WERI-Rb-1 (cell line): Measurements from ENCODE around the gene PDE2A.

Experiments used
- DNase-seq: peaks from one replicate; pipeline ENCODE4 v3.0.0-alpha.2; 2020
- H3K27ac ChIP-seq: fragments of 250-450 bp; sonication (Bioruptor Pico); 2 replicates; pipeline ENCODE4 v1.5.1; 2020; ENCODE audit warnings: mild to moderate bottlenecking, moderate library complexity
- H3K27me3 ChIP-seq: fragments of 250-450 bp; sonication (Bioruptor Pico); 2 replicates; pipeline ENCODE4 v1.5.1; 2021; ENCODE audit warnings: mild to moderate bottlenecking, low read depth, moderate library complexity; ENCODE audit not compliant: insufficient read depth, severe bottlenecking
- H3K36me3 ChIP-seq: fragments of 250-450 bp; sonication (Bioruptor Pico); 2 replicates; pipeline ENCODE4 v1.5.1; 2020; ENCODE audit warnings: mild to moderate bottlenecking, moderate library complexity
- H3K4me3 ChIP-seq: 2 replicates; pipeline ENCODE4 v1.5.1; 2011; ENCODE audit warnings: low read depth, mild to moderate bottlenecking, control low read depth, low read length
- H3K9me3 ChIP-seq: fragments of 250-450 bp; sonication (Bioruptor Pico); 2 replicates; pipeline ENCODE4 v1.5.1; 2021; ENCODE audit warnings: mild to moderate bottlenecking, moderate library complexity; ENCODE audit not compliant: severe bottlenecking
- CTCF ChIP-seq: IDR thresholded peaks from 2 replicates; pipeline ENCODE4 v1.5.1; 2011; ENCODE audit warnings: low read depth, mild to moderate bottlenecking, control low read depth, inconsistent platforms, low read length

PDE2A gene

GRCh38 chr11:72716290-72716689 lies 42.1 kb upstream of the PDE2A start:
- no peak for DNase-seq
- H3K4me3 ChIP-seq, result no peak overlapping the region
- no peak overlapping the region for H3K27ac ChIP-seq
- no peaks in the 10 kb centered on the region for H3K27me3 ChIP-seq
- H3K9me3 ChIP-seq, result no peaks in the 10 kb centered on the region
- peaks cover 8% of the 10 kb centered on the region; the same call in 1 of the 2 replicates for H3K36me3 ChIP-seq
- TF ChIP-seq CTCF, result no peak

- Histone ChIP-seq H3K9me3 (no peaks in the 10 kb centered on the region), H3K27me3 (no peaks in the 10 kb centered on the region), H3K4me3 (no peak overlapping the region), H3K27ac (no peak overlapping the region), H3K36me3 (peaks cover 7% of the 10 kb centered on the region)
- no peak for DNase-seq
- TF ChIP-seq CTCF, result no peak
Observed at GRCh38 chr11:72712841-72713240, 38.6 kb upstream of the PDE2A start.

GRCh38 chr11:72712168-72712751 lies 38.0 kb upstream of the PDE2A start:
- no peak overlapping the region for H3K27ac ChIP-seq
- TF ChIP-seq CTCF, result no peak
- H3K36me3 ChIP-seq, result peaks cover 9% of the 10 kb centered on the region

GRCh38 chr11:72711141-72711540 lies 36.9 kb upstream of the PDE2A start:
- DNase-seq, result no peak
- no peaks in the 10 kb centered on the region for H3K9me3 ChIP-seq
- no peaks in the 10 kb centered on the region for H3K27me3 ChIP-seq
- no peak overlapping the region for H3K4me3 ChIP-seq
- no peak for TF ChIP-seq CTCF
- peaks cover 9% of the 10 kb centered on the region for H3K36me3 ChIP-seq
- no peak overlapping the region for H3K27ac ChIP-seq

More at GRCh38 chr11:72712168-72712751, 38.0 kb upstream of the PDE2A start:
- Histone ChIP-seq H3K4me3 (no peak overlapping the region), H3K27me3 (no peaks in the 10 kb centered on the region), H3K9me3 (no peaks in the 10 kb centered on the region)
- no peak for DNase-seq

GRCh38 chr11:72710278-72710677 lies 36.1 kb upstream of the PDE2A start:
- H3K27ac ChIP-seq, result no peak overlapping the region
- H3K36me3 ChIP-seq, result peaks cover 9% of the 10 kb centered on the region
- no peaks in the 10 kb centered on the region for H3K9me3 ChIP-seq
- no peaks in the 10 kb centered on the region for H3K27me3 ChIP-seq
- TF ChIP-seq CTCF, result no peak
- no peak for DNase-seq
- no peak overlapping the region for H3K4me3 ChIP-seq
